SK-N-SH (cell line): ENCODE measurements around the gene RHOT2. TPM values are rescaled to one million over a fixed set of nuclear protein-coding genes. Genes with fewer than 3 reads are reported as not detected.

Experiments
- CTCF ChIA-PET: fragments of 300-600, 350-600 bp; formaldehyde crosslinking; extraction: SDS; loops from one replicate; lab custom pipeline; 2021; lab: Yijun Ruan, JAX
- POLR2A ChIA-PET: fragments of 350-600 bp; sonication (Branson Sonifier 250); formaldehyde crosslinking; extraction: SDS; loops from one replicate; lab custom pipeline; 2020; ENCODE audit warnings: antibody characterized with exemption, inconsistent platforms; lab: Yijun Ruan, JAX
- DNase-seq: peaks from one replicate; pipeline ENCODE4 v3.0.0; 2012
- H2AFZ ChIP-seq: fragments of 200-600 bp; sonication (generic); 2 replicates; pipeline ENCODE4 v1.8.1; 2016; ENCODE audit warnings: antibody characterized with exemption, mild to moderate bottlenecking, low read depth
- H3F3A ChIP-seq: fragments of 200-600 bp; sonication (generic); replicated peaks from 2 replicates; pipeline ENCODE3; 2016; ENCODE audit warnings: antibody characterized with exemption, mild to moderate bottlenecking; ENCODE audit not compliant: insufficient read depth
- H3K27ac ChIP-seq, 2 experiments: fragments of 200-500 bp in 1 of 2; fragments of 200-600 bp in 1 of 2; sonication (Bioruptor generic) in 1 of 2; sonication (generic), shearing (Covaris generic) in 1 of 2; 2 replicates each; pipeline versions ENCODE4 v1.5.1 to v1.6.1; 2014 to 2016; ENCODE audit warnings: low read depth in 2 of 2, inconsistent platforms in 1 of 2, low read length in 1 of 2, mild to moderate bottlenecking in 1 of 2, mixed read lengths in 1 of 2
- H3K27me3 ChIP-seq: fragments of 200-600 bp; sonication (generic), shearing (Covaris generic); 2 replicates; pipeline ENCODE4 v1.6.1; 2016; ENCODE audit warnings: mixed run types; ENCODE audit not compliant: insufficient read depth
- H3K36me3 ChIP-seq, 2 experiments: fragments of 200-500 bp in 1 of 2; fragments of 200-600 bp in 1 of 2; sonication (Bioruptor generic) in 1 of 2; sonication (generic) in 1 of 2; replicated peaks in 1 of 2; 2 replicates each; pipeline versions ENCODE3 to v1.5.1; 2014 to 2016; ENCODE audit warnings: low read length in 1 of 2, mild to moderate bottlenecking in 1 of 2; ENCODE audit not compliant: insufficient read depth in 2 of 2, control insufficient read depth in 1 of 2
- H3K4me1 ChIP-seq, 2 experiments: fragments of 200-500 bp in 1 of 2; fragments of 200-600 bp in 1 of 2; sonication (Bioruptor generic) in 1 of 2; sonication (generic), shearing (Covaris generic) in 1 of 2; 2 replicates each; pipeline versions ENCODE4 v1.5.1 to v1.6.1; 2014 to 2016; ENCODE audit warnings: low read depth in 1 of 2, low read length in 1 of 2, mixed run types in 1 of 2; ENCODE audit not compliant: insufficient read depth in 2 of 2, control insufficient read depth in 1 of 2
- H3K4me2 ChIP-seq: fragments of 200-600 bp; sonication (generic), shearing (Covaris generic); 2 replicates; pipeline ENCODE4 v1.6.1; 2017; ENCODE audit warnings: mixed run types
- H3K4me3 ChIP-seq, 2 experiments: fragments of 200-500 bp in 1 of 2; fragments of 200-600 bp in 1 of 2; sonication (Bioruptor generic) in 1 of 2; sonication (generic), shearing (Covaris generic) in 1 of 2; 2 replicates each; pipeline versions ENCODE4 v1.5.1 to v1.8.1; 2014 to 2016; ENCODE audit warnings: low read depth in 2 of 2, inconsistent platforms in 1 of 2, low read length in 1 of 2, mild to moderate bottlenecking in 1 of 2, mixed read lengths in 1 of 2, moderate library complexity in 1 of 2
- H3K79me2 ChIP-seq: fragments of 200-600 bp; sonication (generic); 2 replicates; pipeline ENCODE4 v1.8.1; 2017; ENCODE audit warnings: mild to moderate bottlenecking; ENCODE audit not compliant: insufficient read depth
- H3K9ac ChIP-seq: fragments of 200-600 bp; sonication (generic); 2 replicates; pipeline ENCODE4 v1.6.1; 2017; ENCODE audit warnings: mixed run types
- H3K9me2 ChIP-seq: fragments of 200-600 bp; sonication (generic); 2 replicates; pipeline ENCODE4 v1.6.1; 2017; ENCODE audit warnings: mixed run types
- H3K9me3 ChIP-seq: fragments of 200-600 bp; sonication (generic); 2 replicates; pipeline ENCODE4 v1.6.1; 2017; ENCODE audit warnings: mixed run types, mild to moderate bottlenecking, moderate library complexity
- H4K20me1 ChIP-seq: fragments of 200-600 bp; sonication (generic); 2 replicates; pipeline ENCODE4 v1.6.1; 2017; ENCODE audit warnings: mild to moderate bottlenecking, mixed run types; ENCODE audit not compliant: insufficient read depth
- CHD2 ChIP-seq: fragments of 150-350 bp; IDR thresholded peaks from 2 replicates; pipeline ENCODE4 v1.6.1; 2018; ENCODE audit warnings: low read length; ENCODE audit not compliant: partially characterized antibody
- EP300 ChIP-seq, 2 experiments: IDR thresholded peaks; 2 replicates each; pipeline versions ENCODE4 v1.4.0 to v1.6.1; 2012; ENCODE audit warnings: borderline replicate concordance in 1 of 2, low read depth in 1 of 2, low read length in 1 of 2
- EZH2phosphoT487 ChIP-seq: fragments of 200-600 bp; sonication (generic); IDR thresholded peaks from 2 replicates; pipeline ENCODE4 v1.6.1; 2017; ENCODE audit warnings: low read depth, mixed run types, mild to moderate bottlenecking, antibody characterized with exemption, moderate library complexity, borderline replicate concordance
- FOXJ3 ChIP-seq: sonication (generic); formaldehyde crosslinking; IDR thresholded peaks from 2 replicates; pipeline ENCODE4 v1.5.1; 2020; ENCODE audit warnings: mild to moderate bottlenecking, missing genetic modification reagents
- GABPA ChIP-seq: IDR thresholded peaks from 2 replicates; pipeline ENCODE4 v1.4.0; 2012; ENCODE audit warnings: low read depth, mild to moderate bottlenecking
- IRF3 ChIP-seq: fragments of 150-350 bp; IDR thresholded peaks from 2 replicates; pipeline ENCODE4 v1.6.1; 2016; ENCODE audit warnings: mild to moderate bottlenecking, low read depth, low read length
- MAX ChIP-seq: IDR thresholded peaks from 2 replicates; pipeline ENCODE4 v1.4.0; 2012; ENCODE audit warnings: low read depth
- NFIC ChIP-seq: IDR thresholded peaks from 2 replicates; pipeline ENCODE4 v1.4.0; 2012; ENCODE audit warnings: borderline replicate concordance
- RFX5 ChIP-seq: IDR thresholded peaks from 2 replicates; pipeline ENCODE4 v1.6.1; 2012; ENCODE audit warnings: mild to moderate bottlenecking, improper control_type of control experiment, low read length
- TAF1 ChIP-seq: IDR thresholded peaks from 2 replicates; pipeline ENCODE4 v1.6.1; 2012; ENCODE audit warnings: low read depth, mild to moderate bottlenecking, low read length, moderate library complexity, borderline replicate concordance
- TCF12 ChIP-seq: IDR thresholded peaks from 2 replicates; pipeline ENCODE4 v1.4.0; 2012
- TEAD4 ChIP-seq: IDR thresholded peaks from 2 replicates; pipeline ENCODE4 v1.4.0; 2012; ENCODE audit warnings: mild to moderate bottlenecking, borderline replicate concordance; ENCODE audit not compliant: insufficient read depth
- USF1 ChIP-seq: IDR thresholded peaks from 2 replicates; pipeline ENCODE4 v1.4.0; 2012; ENCODE audit warnings: low read depth, borderline replicate concordance
- YY1 ChIP-seq: IDR thresholded peaks from 2 replicates; pipeline ENCODE4 v1.4.0; 2012; ENCODE audit warnings: low read depth, mild to moderate bottlenecking
- ZBTB33 ChIP-seq: IDR thresholded peaks from 2 replicates; pipeline ENCODE4 v1.4.0; 2012; ENCODE audit warnings: low read depth, borderline replicate concordance
- WGBS: methylation state at CpG from one replicate; pipeline ENCODE4 v1.1.6; 2017; ENCODE audit warnings: low lambda C conversion rate; 5-methylcytosine and 5-hydroxymethylcytosine counted together
- polyA plus RNA-seq, 3 experiments: library from polyadenylated mRNA; depleted of rRNA; stranded (reverse); fragments of >200 nt; gene quantifications; 2 replicates each; pipeline ENCODE4 v1.2.3, GENCODE V29; 2012

RHOT2 gene
- polyA plus RNA-seq, 1 of the 3 experiments (the other 2 are of a cell fraction), result 229 TPM

GRCh38 chr16:672371-672770 lies 4.4 kb downstream of the RHOT2 start (continued):
- TF ChIP-seq IRF3, result no peak

- ChIA-PET CTCF (interaction anchor here (4.6 kb wide), 1 partner anchor 12 kb away, joined by 20 read pairs; no protein-coding TSS in a partner anchor), POLR2A (interaction anchor here (0.5 to 1.0 kb wide), 3 partner anchors 9 to 288 kb away, joined by 3 to 4 read pairs (median 3); partner anchors contain the start of gene JMJD8)
- 96% methylated on average over 15 of the region's 21 CpGs for WGBS
- peaks cover 0 to 16% of the 10 kb centered on the region in 2 experiments; a peak in 1 of 4 replicates for H3K4me1 ChIP-seq
- H3K9me3 ChIP-seq, result no peaks in the 10 kb centered on the region
- no peak overlapping the region for H2AFZ ChIP-seq
- peaks cover 25% of the 10 kb centered on the region for H3K79me2 ChIP-seq
- no peak overlapping the region for H3K4me3 ChIP-seq
- H3K9me2 ChIP-seq, result no peaks in the 10 kb centered on the region
- H3K27me3 ChIP-seq, result no peaks in the 10 kb centered on the region
- DNase-seq, result no peak
- 0 out of 2 replicates have a peak, but pooled peaks cover 6% of the 10 kb centered on the region for H4K20me1 ChIP-seq
- no peak overlapping the region for H3K9ac ChIP-seq
- no peak overlapping the region for H3K4me2 ChIP-seq
- TF ChIP-seq CHD2 (no peak), FOXJ3 (CRISPR knock-in tag) (no peak), GABPA (no peak), ZBTB33 (no peak), TEAD4 (no peak), TAF1 (no peak), TCF12 (no peak)
- peaks cover 5 to 49% of the 10 kb centered on the region in 2 experiments for H3K36me3 ChIP-seq
- peaks cover 4% of the 10 kb centered on the region for H3F3A ChIP-seq
- no peak overlapping the region; a peak in 1 of 4 replicates for H3K27ac ChIP-seq
Observed at GRCh38 chr16:672851-673250, 4.9 kb downstream of the RHOT2 start.

GRCh38 chr16:673399-673991 lies 5.6 kb downstream of the RHOT2 start:
- DNase-seq, result no peak
- no peaks in the 10 kb centered on the region for H3K27me3 ChIP-seq
- H3F3A ChIP-seq, result peaks cover 4% of the 10 kb centered on the region
- H3K9ac ChIP-seq, result no peak overlapping the region
- H3K4me3 ChIP-seq, result no peak overlapping the region
- no peak overlapping the region for H3K4me2 ChIP-seq
- H2AFZ ChIP-seq, result no peak overlapping the region
- H3K36me3 ChIP-seq, result peaks cover 5 to 49% of the 10 kb centered on the region in 2 experiments
- POLR2A ChIA-PET, result interaction anchor here (0.9 to 1.0 kb wide), 2 partner anchors 8 to 11 kb away, joined by 3 to 4 read pairs; partner anchors contain the start of gene JMJD8
- no peak overlapping the region for H3K27ac ChIP-seq
- H4K20me1 ChIP-seq, result 0 out of 2 replicates have a peak, but pooled peaks cover 6% of the 10 kb centered on the region
- peaks cover 0 to 18% of the 10 kb centered on the region in 2 experiments; a peak in 1 of 4 replicates for H3K4me1 ChIP-seq
- no peaks in the 10 kb centered on the region for H3K9me3 ChIP-seq
- H3K9me2 ChIP-seq, result no peaks in the 10 kb centered on the region
- CTCF ChIA-PET, result interaction anchor here (4.6 kb wide), 1 partner anchor 13 kb away, joined by 20 read pairs; no protein-coding TSS in a partner anchor
- TF ChIP-seq EP300 (IDR thresholded peaks at IDR 0.05; ENCODE audit: borderline replicate concordance in 1 of 2, low read depth in 1 of 2, low read length in 1 of 2), result no peak
- TF ChIP-seq YY1, result no peak
- no peak for TF ChIP-seq RFX5
- no peak for TF ChIP-seq MAX
- no peak for TF ChIP-seq NFIC
- no peak for TF ChIP-seq CHD2
- no peak for TF ChIP-seq EZH2phosphoT487
- no peak for TF ChIP-seq USF1
- 100% methylated on average over 4 of the region's 18 CpGs for WGBS
- peaks cover 19% of the 10 kb centered on the region for H3K79me2 ChIP-seq
